ENCODE measurements around the gene ST6GALNAC5. TPM values are rescaled to one million over a fixed set of nuclear protein-coding genes. Genes with fewer than 3 reads are reported as not detected.

Gene ST6GALNAC5
- total RNA-seq, 1 experiment from 2014 or later = 2.2 TPM

DNA sequence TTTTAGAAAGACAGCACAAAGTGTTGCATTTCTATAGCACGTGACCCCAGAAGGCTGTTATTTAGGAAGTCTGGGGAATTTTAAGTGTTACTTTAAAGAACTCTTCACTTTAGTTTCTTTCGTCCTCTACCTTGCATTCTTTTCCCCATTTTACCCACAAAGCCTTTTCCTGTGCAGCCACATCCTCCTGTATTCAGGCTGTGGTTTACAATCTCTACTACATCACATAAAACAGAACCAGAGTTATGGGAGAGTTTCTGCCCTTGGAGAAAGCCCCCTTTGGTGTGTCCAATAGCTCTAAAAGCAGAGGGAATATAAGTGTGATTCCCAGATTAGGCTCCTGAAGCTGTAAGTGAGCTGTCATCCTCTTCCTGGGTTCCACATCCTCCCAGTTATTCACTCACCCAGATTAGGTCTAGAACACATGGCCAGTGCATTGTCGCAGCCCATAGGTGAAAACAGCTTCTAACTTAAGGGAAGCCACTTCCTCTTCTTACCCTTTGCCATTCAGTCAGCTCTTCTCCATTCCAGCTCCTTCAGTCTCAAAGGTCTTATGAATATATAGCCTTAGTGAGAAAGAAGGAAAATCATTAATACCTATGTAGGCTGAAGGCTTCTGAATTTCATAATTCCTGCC, 180.8 kb downstream of the ST6GALNAC5 start:
- no peak for DNase-seq (ENCODE audit: low spot score)

DNA sequence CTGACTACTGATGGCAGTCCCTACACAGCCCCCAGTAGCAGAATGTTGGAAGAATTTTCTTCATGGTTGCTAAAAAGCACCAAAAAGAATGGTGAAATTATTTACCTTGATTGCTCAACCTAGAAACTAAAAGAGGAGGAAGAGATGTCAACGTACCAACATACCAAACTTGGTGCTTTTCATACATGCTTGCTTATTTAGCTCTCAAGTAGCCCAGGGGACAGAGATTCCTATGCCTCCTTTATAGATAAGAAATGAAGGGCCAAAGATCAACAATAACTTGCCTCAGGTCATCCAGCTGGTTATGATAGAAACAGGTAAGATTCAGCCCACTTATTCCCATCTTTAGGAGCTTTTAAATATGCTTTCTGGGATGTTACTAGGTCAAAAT, 181.3 kb downstream of the ST6GALNAC5 start:
- DNase-seq (ENCODE audit: low spot score) = no peak

DNA sequence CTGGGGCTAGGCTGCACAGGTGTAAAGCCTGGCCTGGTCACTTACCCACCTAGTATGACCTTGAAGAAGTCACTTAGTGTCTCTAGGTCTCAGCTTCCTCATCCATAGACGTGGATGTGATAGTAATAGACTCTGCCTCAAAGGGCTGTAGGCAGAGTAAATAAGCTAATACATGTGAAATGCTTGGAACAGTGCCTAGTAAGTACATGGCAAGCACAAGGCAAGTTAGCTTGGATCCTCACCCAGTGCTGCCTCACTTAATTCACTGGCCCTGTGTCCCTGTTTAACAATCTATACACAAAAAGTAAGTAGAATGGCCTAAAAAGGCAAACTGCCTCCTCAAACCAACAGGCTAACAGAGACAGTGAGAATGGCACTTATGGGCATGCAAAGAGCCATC, 184.1 kb downstream of the ST6GALNAC5 start:
- no peak for DNase-seq (ENCODE audit: low spot score)

DNA sequence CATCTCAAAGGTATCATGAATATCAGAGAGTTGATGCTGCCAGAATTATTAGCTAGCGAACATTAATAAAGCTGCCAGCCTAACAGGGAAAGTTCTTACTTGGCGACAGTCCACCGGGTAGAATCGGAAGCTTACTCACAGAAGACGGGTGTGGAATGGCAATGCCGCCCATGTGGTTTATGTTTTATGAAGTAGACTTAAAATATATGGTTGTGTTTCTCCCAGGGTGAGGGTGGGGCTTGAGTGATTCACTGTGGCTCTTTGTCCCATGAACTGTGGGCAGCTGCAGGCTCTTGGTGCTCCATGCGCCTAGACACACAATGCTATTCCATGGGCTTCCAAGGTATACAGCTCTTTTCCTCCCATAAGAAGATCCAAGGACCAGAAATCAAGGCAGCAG, 189.2 kb downstream of the ST6GALNAC5 start:
- peak; percentile 22 for DNase-seq (ENCODE audit: low spot score)

DNA sequence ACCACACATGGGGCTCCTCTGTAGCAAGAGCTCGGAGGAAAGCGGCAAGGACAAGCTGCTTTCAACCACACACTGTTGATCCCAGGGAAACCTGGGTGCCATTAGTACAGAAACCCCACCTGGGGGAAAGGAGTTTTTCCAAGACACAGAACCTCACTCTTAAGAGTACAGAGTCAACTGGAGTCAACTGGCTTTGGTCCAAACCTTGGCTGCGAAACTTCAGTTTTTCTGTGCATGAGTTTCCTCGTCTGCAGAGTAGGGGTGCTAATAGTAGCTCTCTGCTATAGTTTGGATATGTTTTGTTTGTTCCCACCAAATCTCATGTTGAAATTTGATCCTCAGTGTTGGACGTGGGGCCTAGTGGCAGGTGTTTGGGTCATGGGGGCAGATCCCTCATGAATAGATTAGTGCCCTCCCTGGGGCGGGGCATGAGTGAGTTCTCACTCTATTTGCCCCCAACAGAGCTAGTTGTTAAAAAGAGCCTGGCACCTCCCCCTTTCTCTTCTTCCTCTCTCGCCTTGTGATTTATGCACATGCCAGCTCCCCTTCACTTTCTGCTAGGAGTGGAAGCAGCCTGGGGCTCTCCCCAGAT, 190.8 kb downstream of the ST6GALNAC5 start:
- DNase-seq (ENCODE audit: low spot score) = no peak

DNA sequence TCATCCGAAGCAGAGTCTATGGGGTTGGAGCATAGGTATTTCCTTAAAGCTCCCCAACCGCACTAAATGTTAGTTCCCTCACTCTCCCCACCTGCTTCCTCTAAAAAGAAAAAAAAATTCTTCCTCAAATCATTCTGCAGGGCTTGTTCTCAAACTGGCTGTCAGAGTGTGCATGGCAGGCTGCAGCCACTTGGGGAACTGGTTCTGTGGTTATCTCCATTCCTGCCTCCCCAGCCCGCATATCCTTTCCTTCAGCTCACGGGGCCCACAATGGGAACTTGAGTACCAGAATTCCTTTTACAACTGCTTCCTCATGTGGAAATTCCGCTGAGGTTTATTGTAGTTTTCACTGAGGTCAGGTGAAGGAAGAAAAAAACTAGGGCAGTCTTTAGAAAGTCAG, 192.7 kb downstream of the ST6GALNAC5 start:
- DNase-seq (ENCODE audit: low spot score) = no peak

DNA sequence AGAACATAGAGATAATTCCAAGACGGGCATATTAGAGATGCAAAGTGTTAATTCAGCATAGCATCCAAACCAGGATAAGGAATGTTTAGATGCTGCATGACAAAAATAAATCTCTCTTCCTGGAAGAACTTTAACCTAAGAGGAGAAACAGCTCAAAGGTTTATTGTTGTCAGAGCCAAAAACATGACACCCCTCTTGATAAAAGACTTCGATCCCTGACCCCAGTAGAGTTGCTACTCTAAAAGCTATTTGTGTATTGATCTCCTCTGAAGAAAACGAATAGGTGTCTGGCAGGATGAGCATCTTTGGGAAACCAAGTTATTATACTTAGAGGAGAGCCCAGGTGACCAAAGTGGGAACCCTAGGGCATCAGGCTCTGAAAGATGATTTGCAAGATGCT, 193.9 kb downstream of the ST6GALNAC5 start:
- DNase-seq (ENCODE audit: low spot score) = no peak

DNA sequence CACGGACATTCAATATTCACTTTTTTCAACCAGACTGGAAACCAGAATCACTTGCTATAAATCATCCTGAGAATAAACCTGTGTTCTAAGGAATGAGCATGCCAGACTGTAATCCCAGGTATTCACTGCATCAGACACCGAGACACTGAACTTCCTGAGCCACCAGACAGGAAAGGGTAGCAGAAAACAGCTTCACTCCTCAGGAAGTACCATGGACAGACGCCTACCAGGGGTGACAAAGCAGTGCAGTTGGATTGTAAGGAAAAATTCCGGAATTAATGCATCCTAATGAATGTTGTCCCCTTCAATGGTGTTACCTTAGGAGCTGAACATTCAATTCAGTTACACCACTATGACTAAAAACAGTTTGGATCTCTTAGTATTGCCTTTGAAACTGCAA, 195.8 kb downstream of the ST6GALNAC5 start:
- DNase-seq (ENCODE audit: low spot score) = no peak

DNA sequence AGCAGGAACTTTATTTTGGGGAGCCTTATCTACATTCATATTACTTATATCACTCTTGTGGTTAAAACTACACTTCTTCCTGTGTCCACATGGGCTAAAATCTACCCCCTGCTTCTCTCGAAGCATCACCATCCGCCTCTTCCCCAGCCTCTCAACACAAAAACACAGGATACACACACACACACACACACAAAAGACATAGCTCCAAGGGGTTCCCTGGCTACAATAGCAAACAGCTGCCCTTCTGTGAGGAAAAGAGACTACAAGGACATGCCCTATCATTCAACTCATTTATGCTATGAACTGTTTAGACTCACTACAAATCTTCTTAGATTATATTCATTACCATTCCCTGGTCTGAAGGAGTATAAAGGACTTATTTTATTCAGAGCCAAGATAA, 197.0 kb downstream of the ST6GALNAC5 start:
- DNase-seq (ENCODE audit: low spot score) = no peak

DNA sequence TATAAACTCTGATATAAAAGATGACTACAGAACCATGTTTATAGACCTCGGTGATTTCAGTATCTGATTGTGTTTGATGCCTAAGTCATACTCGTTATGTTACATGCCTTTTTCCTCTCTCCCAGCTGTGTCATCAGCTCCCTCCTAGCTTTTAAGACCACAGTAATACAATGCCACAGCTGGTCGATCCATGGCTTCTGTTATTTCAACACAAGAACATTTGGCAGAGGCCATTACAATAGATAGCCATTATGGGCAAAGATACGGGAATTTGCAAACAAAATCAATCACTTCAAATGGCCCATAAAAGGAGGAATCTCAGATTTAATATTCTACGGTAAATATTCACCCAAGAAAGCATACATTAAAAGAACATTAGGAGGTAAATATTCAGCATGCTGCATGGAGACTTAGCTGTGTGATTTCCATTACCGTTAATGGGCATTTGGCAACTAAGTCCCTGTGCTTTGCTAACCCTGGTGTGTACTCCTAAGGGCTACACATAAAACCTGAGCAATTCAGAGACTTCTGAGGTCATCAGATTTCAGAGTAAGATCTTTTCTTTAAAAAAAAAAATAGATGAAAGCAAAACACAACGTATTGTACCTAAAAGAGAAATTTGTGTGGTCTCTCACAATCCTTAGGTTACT, 198.5 kb downstream of the ST6GALNAC5 start:
- DNase-seq (ENCODE audit: low spot score) = no peak

DNA sequence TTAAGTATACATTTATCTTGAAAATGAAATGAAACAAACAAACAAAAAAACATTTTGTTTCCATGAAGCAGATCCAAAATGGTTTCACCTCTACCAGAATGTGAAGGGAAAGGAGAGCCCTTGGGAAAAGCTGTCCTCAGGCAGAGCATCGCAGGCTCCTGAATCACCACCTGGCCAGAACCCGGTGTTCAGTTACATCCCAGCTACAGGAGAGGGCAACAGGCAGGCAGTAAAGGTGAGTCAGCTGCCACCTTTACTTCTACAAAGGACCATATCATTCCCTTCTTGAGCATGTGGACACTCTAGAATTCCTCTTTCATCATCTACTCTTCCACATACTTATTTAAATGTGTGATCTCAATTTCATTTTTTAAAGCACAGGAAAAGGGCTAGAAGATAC, 200.7 kb downstream of the ST6GALNAC5 start:
- DNase-seq (ENCODE audit: low spot score) = no peak

DNA sequence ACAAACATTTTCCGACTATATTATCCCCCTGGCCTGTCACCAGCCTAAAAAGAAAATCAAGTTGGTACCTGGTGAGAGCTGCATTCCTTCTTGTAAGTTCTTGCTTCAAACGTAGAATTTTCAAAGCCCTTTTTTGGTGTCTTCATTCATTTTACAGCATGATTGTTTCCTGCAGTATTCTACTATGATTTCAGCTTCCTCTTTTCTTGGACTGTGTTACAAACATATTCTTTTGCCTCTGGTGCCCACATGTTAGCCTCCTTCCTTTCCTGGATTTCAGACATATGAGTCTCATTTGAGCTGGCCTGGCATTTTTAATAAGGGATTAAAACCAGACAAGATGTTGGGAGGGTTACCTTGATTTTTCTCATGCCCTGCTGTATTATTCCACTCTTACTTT, 209.5 kb downstream of the ST6GALNAC5 start:
- DNase-seq (ENCODE audit: low spot score) = no peak

DNA sequence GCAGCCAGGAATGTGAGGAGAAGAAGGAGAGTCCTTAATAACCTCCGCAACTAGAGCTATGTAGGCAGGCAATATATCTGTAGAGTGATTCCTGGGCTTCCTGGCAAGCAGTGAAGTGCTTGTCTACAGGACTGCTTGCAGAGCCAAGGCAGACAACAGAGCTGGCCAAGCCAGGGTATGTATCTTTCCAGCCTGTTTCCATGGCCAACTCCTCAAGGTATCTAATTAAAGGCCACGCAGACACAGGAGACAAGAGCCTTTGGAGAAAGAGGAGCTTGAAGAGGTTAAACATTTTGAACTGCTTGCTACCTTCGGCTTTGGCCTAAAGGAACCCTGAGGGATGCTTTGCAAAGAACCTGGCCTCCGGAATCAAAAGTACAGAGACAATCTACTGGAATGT, 214.6 kb downstream of the ST6GALNAC5 start:
- no peak for DNase-seq (ENCODE audit: low spot score)

DNA sequence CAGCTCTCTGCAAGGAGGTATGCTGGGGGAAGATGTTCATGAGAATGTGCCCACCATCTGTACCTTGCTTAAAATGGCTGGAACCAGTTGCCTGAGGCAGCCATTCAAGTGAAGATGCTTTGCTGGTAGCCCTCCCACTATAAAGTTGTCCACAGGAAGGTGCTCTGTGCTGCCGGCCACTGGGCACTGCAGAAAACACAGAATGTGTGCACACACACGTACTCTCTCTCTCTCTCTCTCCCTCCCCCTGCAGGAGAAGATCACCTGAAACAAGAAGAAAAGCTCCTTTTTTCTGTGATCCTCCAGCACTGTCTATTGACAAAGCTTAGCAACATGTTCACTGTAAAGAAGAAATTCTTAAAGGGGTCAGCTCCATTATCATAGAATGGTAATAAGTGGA, 217.2 kb downstream of the ST6GALNAC5 start:
- DNase-seq (ENCODE audit: low spot score) = no peak

DNA sequence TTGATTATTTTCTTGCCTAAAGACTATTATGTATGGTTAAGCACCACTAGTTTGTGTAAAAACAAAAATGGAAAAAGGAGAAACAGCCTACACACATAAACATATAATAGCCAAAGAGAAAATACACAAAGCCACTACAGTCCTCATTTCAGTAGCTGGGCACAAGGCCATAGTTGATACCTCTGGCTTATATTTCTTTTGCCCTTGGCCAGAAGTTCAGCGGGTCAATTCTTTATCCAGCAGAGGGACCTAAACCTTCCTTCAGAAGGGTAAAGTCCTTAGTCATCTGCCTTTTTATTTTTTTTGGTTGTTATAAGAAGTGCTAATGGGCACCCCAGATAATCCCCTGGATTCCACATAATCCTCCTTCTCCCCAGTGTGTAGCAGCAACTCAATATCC, 217.8 kb downstream of the ST6GALNAC5 start:
- DNase-seq (ENCODE audit: low spot score) = no peak

DNA sequence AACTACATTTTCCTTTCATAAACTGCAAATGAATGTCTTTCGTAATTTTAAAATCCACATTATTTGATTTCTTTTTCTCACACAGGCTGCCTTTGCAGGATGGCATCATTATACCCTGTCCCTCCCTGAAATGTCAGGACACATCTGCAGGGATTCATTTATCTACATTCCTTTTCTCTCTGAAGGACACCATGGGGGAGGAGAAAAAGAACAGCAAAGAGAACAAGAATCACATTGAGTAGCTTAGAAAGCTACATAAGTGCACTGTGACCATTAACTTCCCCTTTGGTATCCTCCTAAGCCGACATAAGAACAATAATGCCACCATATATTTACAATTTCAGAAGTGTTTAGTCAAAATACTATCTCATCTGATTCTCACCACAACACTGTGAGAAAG, 222.5 kb downstream of the ST6GALNAC5 start:
- no peak for DNase-seq (ENCODE audit: low spot score)

DNA sequence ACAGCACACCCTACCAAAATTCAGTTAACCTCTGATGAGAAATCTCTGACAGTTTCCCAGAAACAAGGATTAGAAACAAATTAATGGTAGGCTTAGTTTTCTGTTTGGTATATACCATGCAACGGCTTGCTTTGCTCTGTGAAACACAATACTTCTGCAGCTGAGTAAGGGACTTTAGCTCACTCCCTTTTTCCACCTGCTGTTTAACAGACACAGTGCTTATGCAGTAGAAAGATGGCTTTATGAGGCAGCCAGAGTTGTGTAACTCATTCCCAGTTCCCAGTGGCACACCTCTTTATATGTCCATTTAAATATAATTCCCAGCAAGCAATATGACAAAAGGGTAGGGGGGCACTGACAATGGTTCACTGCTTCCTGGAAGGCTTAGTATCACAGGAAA, 228.0 kb downstream of the ST6GALNAC5 start:
- DNase-seq (ENCODE audit: low spot score) = no peak

DNA sequence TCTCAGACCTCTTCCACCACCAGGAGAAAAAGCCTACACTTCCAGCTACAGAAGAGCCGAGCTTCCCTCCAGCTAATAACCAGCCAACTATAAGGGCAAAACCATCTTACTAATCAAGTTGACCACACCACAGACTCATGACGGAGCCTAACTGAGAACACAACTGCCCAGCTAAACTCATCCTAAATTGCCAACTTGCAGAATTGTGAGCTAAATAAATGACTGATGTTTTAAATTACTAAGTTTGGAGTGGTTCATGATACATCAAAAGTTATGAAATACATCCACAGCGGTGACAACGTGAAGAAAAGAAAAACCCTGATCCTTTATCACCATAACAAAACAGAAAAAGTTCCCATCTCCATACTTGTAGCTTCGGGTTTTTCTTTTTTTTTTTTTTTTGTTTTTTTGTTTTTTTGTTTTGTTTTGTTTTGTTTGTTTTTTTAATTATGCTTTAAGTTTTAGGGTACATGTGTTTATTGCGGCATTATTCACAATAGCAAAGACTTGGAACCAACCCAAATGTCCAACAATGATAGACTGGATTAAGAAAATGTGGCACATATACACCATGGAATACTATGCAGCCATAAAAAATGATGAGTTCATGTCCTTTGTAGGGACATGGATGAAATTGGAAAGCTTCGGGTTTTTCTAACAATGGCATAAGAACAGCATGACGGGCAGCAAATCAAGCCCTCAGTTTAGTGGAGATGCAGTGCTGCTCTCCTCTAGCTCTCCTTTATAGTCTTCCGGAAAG, 229.4 kb downstream of the ST6GALNAC5 start:
- DNase-seq (ENCODE audit: low spot score) = no peak

DNA sequence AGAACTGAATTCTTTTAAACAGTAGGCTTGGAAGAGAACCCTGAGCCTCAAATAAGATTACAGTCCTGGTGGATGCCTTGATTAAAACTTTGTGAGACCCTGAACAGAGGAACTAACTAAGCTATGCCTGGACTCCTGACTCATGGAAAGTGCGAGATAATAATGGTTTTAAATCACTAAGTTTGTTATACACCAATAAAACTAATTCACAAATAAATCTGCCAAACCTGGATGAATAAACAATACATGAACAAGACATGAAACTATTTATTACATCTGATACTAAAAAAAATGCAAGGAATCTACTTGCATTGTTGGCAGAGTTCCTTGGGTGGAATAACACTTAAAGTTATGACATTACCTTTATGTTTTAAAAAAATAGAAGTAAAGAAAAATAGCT, 233.6 kb downstream of the ST6GALNAC5 start:
- no peak for DNase-seq (ENCODE audit: low spot score)

DNA sequence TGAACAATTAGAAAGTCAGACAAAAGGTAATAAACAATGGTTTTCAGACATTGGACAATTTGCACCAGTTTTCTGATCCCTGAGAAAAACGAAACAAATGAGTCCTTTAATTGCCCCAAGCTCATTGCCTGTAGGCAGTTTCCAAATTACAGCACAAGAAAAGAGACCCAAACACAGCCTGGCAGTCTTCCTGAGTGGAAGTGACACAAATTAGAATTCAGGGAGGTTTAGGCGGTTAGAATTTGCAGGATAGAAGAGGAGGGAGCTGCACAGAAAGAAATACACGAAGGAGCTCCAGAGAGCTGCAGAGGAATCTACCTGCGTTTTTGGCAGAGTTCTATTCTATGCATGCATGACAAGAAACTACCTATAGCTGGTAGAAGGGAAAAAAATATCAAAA, 236.2 kb downstream of the ST6GALNAC5 start:
- no peak for DNase-seq (ENCODE audit: low spot score)

DNA sequence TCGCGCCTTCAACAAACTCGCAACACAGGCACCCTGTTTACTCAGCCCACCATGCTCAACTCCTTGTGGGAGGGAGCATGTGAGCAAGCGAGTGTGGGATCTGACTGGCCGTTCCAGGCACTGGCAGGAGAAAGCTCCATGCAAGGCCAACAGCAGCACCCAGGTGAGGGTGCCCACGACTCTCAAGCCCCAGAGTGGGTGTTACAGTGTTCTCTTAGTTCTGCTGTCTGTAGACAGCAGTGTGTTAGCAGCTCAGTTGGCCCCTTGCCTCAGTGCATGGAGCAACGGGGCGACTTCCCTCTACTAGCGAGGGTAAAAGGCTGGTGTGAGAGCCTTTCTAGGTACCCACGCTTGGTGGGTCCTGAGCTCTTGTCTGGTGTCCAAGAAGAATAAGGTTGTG, 237.4 kb downstream of the ST6GALNAC5 start:
- no peak for DNase-seq (ENCODE audit: low spot score)

Measured in H4 (cell line).